NCI-H226 (cell line): Measurements from ENCODE around the gene CCR7.

Experiments used
- DNase-seq: peaks from one replicate; pipeline ENCODE4 v3.0.0-alpha.2; 2015

The CCR7 gene

GRCh38 chr17:40514013-40514875, 51.0 kb downstream of the CCR7 start:
- no peak for DNase-seq

DNA sequence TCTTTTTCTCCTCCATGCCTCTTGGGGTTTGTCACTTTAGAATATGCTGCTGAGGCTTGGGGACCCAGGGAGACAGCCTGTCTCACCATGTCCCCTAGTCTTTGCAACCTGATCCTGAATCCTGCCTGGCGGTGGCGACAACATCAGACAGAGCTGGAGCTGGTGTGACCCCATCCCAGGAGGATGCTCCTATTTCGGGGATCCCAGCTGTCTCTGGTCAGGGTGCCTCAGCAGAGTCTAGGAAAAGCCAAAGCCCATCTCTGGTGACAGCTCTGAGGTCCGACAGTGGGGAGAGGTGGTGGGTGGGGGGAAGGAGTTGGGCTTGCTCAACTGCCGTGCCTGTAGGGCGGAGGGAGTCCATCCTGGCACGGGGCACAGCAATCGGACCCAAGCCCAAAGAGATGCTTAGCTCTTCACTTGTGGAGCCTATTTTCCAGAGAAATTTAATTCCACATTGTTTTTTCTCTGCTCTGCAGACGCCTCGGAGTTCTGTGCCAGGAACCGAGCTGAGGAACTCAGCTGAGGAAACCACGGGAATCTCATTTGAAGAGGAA, 53.5 kb downstream of the CCR7 start:
- no peak for DNase-seq

- DNase-seq: no peak
Measured at GRCh38 chr17:40511136-40511535, 54.1 kb downstream of the CCR7 start.

DNA sequence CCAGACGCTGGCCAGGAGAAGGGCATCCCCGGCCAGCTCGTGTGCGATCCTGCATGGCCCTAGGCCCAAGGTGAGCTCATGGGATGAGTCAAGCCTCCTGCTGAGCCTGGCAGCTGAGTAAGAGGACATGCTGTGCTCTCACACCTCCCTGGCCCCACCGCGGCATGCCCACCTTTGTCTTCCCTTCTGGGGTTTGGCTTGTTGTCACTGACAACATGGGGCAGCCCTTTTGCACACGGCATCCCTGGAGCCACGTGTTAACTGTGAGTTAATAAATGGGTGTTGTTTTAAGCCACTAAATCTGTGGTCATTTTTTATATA, 55.0 kb downstream of the CCR7 start:
- peak; percentile 92 for DNase-seq

- DNase-seq: no peak
Measured at GRCh38 chr17:40509626-40510327, 55.5 kb downstream of the CCR7 start.

DNA sequence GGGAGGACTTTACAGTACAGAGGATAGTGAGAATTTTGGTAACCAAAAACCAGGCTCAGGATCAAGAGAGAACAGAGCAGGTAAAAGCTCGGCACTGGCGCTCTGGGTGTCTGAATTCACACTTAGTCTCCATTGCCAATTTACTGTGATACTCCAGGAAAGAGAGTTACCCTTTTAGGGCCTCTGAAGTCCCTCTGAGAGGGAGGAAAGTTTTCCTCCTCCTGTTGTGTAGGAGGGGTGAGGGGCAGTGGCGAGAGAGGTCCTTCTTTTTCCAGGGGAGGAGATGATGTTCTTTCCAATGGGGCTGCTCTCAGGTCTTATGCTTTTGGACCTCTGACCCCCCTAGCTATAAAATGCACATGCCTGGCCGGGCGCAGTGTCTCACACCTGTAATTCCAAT, 58.5 kb downstream of the CCR7 start:
- DNase-seq: no peak
